CD14-positive monocyte (primary cell): ENCODE measurements around the gene TEKTIP1. TPM values are rescaled to one million over a fixed set of nuclear protein-coding genes. Genes with fewer than 3 reads are reported as not detected.

Source experiments
- DNase-seq, 3 donors: peaks; one replicate each; pipeline ENCODE4 v3.0.0-alpha.2; 2011 to 2022
- H2AFZ ChIP-seq: 2 replicates; pipeline ENCODE4 v1.6.0; 2012; ENCODE audit warnings: mild to moderate bottlenecking, low read depth, low read length, inconsistent platforms; ENCODE audit not compliant: insufficient read depth, poor library complexity, severe bottlenecking
- H3K27ac ChIP-seq, 2 donors: 1 replicate in 1 of 2; 2 replicates in 1 of 2; pipeline ENCODE4 v1.5.1; 2012 to 2013; ENCODE audit warnings: low read length in 2 of 2, control low read depth in 1 of 2, inconsistent platforms in 1 of 2, low read depth in 1 of 2, mild to moderate bottlenecking in 1 of 2
- H3K27me3 ChIP-seq, 2 donors: one replicate each; pipeline versions ENCODE4 v1.6.0 to v1.6.1; 2011 to 2013; ENCODE audit warnings: low read length in 2 of 2; ENCODE audit not compliant: control insufficient read depth in 2 of 2, insufficient read depth in 2 of 2
- H3K36me3 ChIP-seq, 2 donors: replicated peaks in 1 of 2; 1 replicate in 1 of 2; 2 replicates in 1 of 2; pipeline versions ENCODE4 v1.5.1 to v1.6.1; 2012 to 2013; ENCODE audit warnings: low read length in 2 of 2, control low read depth in 1 of 2, inconsistent platforms in 1 of 2, mild to moderate bottlenecking in 1 of 2; ENCODE audit not compliant: insufficient read depth in 2 of 2, control insufficient read depth in 1 of 2
- H3K4me1 ChIP-seq, 2 donors: 1 replicate in 1 of 2; 2 replicates in 1 of 2; pipeline versions ENCODE4 v1.5.1 to v1.6.1; 2012 to 2013; ENCODE audit warnings: low read length in 2 of 2, control low read depth in 1 of 2, inconsistent platforms in 1 of 2, mild to moderate bottlenecking in 1 of 2, moderate library complexity in 1 of 2; ENCODE audit not compliant: insufficient read depth in 2 of 2, control insufficient read depth in 1 of 2
- H3K4me2 ChIP-seq: replicated peaks from 2 replicates; pipeline ENCODE3; 2012; ENCODE audit warnings: low read length, moderate library complexity, mild to moderate bottlenecking; ENCODE audit not compliant: poor library complexity, severe bottlenecking; ENCODE audit errors: extremely low read depth
- H3K4me3 ChIP-seq, 3 experiments: fragments of 200-600 bp in 1 of 3; sonication (generic) in 1 of 3; replicated peaks in 1 of 3; 1 replicate in 2 of 3; 2 replicates in 1 of 3; pipeline ENCODE4 v1.5.1; 2011 to 2013; ENCODE audit warnings: low read length in 3 of 3, mild to moderate bottlenecking in 3 of 3, control low read depth in 2 of 3, low read depth in 2 of 3, inconsistent platforms in 1 of 3, moderate library complexity in 1 of 3
- H3K79me2 ChIP-seq: 2 replicates; pipeline ENCODE4 v1.6.0; 2012; ENCODE audit warnings: mild to moderate bottlenecking, control low read depth, inconsistent platforms, low read length, moderate library complexity; ENCODE audit not compliant: insufficient read depth
- H3K9ac ChIP-seq: 2 replicates; pipeline ENCODE4 v1.6.0; 2017; ENCODE audit warnings: low read length, mild to moderate bottlenecking; ENCODE audit not compliant: insufficient read depth, poor library complexity, severe bottlenecking
- H3K9me3 ChIP-seq, 2 donors: replicated peaks in 1 of 2; 1 replicate in 1 of 2; 2 replicates in 1 of 2; pipeline versions ENCODE4 v1.5.1 to v1.6.1; 2012 to 2013; ENCODE audit warnings: low read length in 2 of 2, control low read depth in 1 of 2; ENCODE audit not compliant: control insufficient read depth in 1 of 2, insufficient read depth in 1 of 2
- H4K20me1 ChIP-seq: 2 replicates; pipeline ENCODE4 v1.6.0; 2012; ENCODE audit warnings: mild to moderate bottlenecking, low read length, control low read depth, moderate library complexity; ENCODE audit not compliant: insufficient read depth
- H3K27ac Mint-ChIP-seq, 7 donors: one replicate each; pipeline ENCODE4 v1.8.0; 2020; ENCODE audit warnings: mild to moderate bottlenecking in 7 of 7, mixed read lengths in 7 of 7, moderate library complexity in 6 of 7, inconsistent platforms in 2 of 7
- H3K27me3 Mint-ChIP-seq, 3 donors: one replicate each; pipeline ENCODE4 v1.8.0; 2021 to 2022; ENCODE audit warnings: low read depth in 3 of 3, mild to moderate bottlenecking in 3 of 3, mixed read lengths in 3 of 3, moderate library complexity in 3 of 3, inconsistent platforms in 1 of 3
- H3K36me3 Mint-ChIP-seq, 2 donors: one replicate each; pipeline ENCODE4 v1.8.0; 2020; ENCODE audit warnings: mixed read lengths in 2 of 2, inconsistent platforms in 1 of 2, mild to moderate bottlenecking in 1 of 2
- H3K4me1 Mint-ChIP-seq: one replicate; pipeline ENCODE4 v1.8.0; 2020; ENCODE audit warnings: mild to moderate bottlenecking, mixed read lengths
- H3K4me3 Mint-ChIP-seq, 2 donors: one replicate each; pipeline ENCODE4 v1.8.0; 2020; ENCODE audit warnings: mild to moderate bottlenecking in 2 of 2, mixed read lengths in 2 of 2, moderate library complexity in 1 of 2
- H3K9me3 Mint-ChIP-seq, 7 donors: one replicate each; pipeline ENCODE4 v1.8.0; 2020 to 2022; ENCODE audit warnings: mixed read lengths in 7 of 7, mild to moderate bottlenecking in 6 of 7, moderate library complexity in 6 of 7, inconsistent platforms in 2 of 7
- WGBS: methylation state at CpG from one replicate; pipeline ENCODE4 v1.1.5; 2013; ENCODE audit warnings: missing lambda C conversion rate; ENCODE audit not compliant: insufficient coverage; 5-methylcytosine and 5-hydroxymethylcytosine counted together
- intact Hi-C, 2 donors: fragments of 100-400 bp; cut with micrococcal nuclease; formaldehyde crosslinking; loops; one replicate each; pipeline versions ENCODE4 v1.15.0 to v1.15.1; 2023
- polyA plus RNA-seq, 3 donors: library from polyadenylated mRNA; depleted of rRNA in 1 of 3; unstranded in 2 of 3; stranded (reverse) in 1 of 3; fragments of 300-500 nt in 2 of 3; fragments of >200 nt in 1 of 3; fragmentation: Illumina TruSeq in 2 of 3; gene quantifications; 1 replicate in 2 of 3; 2 replicates in 1 of 3; pipeline ENCODE4 v1.2.3, GENCODE V29; 2012 to 2021
- TF ChIP-seq, protein P1 (sequence below): fragments of 200-600 bp; IDR thresholded peaks from one replicate; pipeline ENCODE4 v1.8.0; 2022; ENCODE audit warnings: antibody characterized with exemption, mild to moderate bottlenecking

The TEKTIP1 gene
- polyA plus RNA-seq, 3 donors, result 1.8 TPM; not detected in 2

DNA sequence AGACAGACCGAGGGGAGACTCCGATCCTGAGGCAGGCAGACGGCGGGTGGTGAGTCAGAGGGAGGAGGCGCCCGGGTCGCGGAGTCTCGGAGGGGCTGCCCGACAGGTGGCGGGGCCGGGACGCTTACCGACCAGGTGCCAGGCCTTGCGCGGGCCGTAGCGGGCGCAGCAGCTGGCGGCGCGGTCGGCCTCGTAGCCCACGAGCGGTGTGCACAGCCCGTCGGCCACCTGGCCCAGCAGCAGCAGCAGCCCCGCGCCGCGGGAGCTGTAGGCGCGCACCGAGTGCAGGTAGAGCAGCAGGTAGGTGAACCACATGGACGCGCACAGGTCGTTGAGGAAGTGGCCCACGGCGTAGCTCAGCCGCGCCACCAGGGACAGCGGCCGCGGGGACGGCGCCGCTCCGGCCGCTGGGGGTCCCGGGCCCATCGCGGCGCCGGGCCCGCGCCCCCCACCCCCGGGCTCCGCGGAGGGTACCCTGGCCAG, 18.0 kb downstream of the TEKTIP1 start:
- Histone ChIP-seq H3K27ac (peak overlapping the region; percentile 52 to 96), H3K9ac (peak overlapping the region; percentile 94), H3K36me3 (no peaks in the 10 kb centered on the region), H3K9me3 (no peaks in the 10 kb centered on the region), H3K4me2 (peak overlapping the region; percentile 98), H4K20me1 (peaks cover 18% of the 10 kb centered on the region), H2AFZ (no peak overlapping the region), H3K4me3 (peak overlapping the region; percentile 86 to 98 (median 89)), H3K79me2 (peaks cover 52% of the 10 kb centered on the region), H3K27me3 (no peaks in the 10 kb centered on the region), H3K4me1 (peaks cover 59 to 61% of the 10 kb centered on the region in 2 donors)
- intact Hi-C loops, result loop anchor here (1.0 to 5.0 kb wide), 4 partner anchors 9 to 70 kb away; partner anchors contain the start of genes HMG20B (in 2 of the 2), CACTIN (in 1 of the 2) and FZR1 (in 1 of the 2)
- H3K4me1 Mint-ChIP-seq, result peaks cover 53% of the 10 kb centered on the region
- H3K27ac Mint-ChIP-seq, result peak overlapping the region; percentile 87 to 98 (median 95)
- under 1% methylated on average over 60 of the region's 60 CpGs for WGBS
- peaks cover 0 to 4% (median 0%) of the 10 kb centered on the region in 3 donors for H3K27me3 Mint-ChIP-seq
- TF ChIP-seq, protein P1, sequence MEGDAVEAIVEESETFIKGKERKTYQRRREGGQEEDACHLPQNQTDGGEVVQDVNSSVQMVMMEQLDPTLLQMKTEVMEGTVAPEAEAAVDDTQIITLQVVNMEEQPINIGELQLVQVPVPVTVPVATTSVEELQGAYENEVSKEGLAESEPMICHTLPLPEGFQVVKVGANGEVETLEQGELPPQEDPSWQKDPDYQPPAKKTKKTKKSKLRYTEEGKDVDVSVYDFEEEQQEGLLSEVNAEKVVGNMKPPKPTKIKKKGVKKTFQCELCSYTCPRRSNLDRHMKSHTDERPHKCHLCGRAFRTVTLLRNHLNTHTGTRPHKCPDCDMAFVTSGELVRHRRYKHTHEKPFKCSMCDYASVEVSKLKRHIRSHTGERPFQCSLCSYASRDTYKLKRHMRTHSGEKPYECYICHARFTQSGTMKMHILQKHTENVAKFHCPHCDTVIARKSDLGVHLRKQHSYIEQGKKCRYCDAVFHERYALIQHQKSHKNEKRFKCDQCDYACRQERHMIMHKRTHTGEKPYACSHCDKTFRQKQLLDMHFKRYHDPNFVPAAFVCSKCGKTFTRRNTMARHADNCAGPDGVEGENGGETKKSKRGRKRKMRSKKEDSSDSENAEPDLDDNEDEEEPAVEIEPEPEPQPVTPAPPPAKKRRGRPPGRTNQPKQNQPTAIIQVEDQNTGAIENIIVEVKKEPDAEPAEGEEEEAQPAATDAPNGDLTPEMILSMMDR, result no peak
- H3K4me3 Mint-ChIP-seq, result peak overlapping the region; percentile 100
- H3K36me3 Mint-ChIP-seq, result peaks cover 8 to 12% of the 10 kb centered on the region in 2 donors
- peaks cover 0 to 2% (median 0%) of the 10 kb centered on the region in 7 donors for H3K9me3 Mint-ChIP-seq
- peak; percentile 59 to 81 (median 62) for DNase-seq

DNA sequence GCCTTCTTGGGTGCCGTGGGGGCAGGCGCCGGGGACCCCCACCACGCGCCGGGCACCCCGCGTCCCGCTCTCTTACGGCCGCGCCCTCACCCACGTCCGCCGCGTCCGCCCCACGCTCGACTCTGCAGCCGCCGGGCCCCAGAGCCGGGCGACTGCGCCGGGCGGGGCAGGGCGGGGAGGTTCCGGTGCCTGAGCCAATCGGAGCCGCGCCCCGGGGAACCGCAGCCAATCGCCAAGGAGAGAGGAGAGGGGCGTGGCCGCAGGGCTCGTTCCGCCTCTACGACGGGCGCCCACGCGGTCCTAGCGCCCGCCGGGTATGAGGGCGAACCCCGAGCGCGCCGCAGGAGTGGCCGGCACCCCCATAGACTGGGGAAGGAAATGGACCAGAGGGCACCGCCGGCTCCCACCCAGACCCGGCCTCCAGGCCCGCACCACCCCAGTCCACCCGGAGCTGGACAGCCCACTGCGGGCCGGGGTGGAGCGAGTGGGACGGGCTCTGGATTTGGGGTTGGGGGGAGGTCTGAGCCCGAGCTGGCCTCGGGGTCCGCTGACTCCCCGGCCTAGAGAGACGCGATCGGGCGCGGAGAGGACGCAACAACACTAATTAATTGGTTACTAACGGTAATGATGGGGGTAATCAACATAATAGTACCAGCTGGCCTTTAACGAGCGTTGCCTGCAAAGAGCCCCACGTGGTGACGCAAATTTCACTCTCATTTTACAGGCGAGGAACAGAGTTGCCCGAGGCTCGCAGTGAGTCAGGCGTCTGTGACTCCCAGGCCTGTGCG, 18.7 kb downstream of the TEKTIP1 start, which contains the start of gene MFSD12:
TSS of gene MFSD12 (minus strand) at position 126 of the 788 bp plus-strand sequence. CDS start 183 bp downstream, outside the sequence.
- Histone ChIP-seq H3K9ac (peak within 1 kb of the TSS; percentile 94), H3K36me3 (no peaks in the 10 kb centered on the region), H3K4me1 (peaks cover 53 to 60% of the 10 kb centered on the region in 2 donors), H4K20me1 (peaks cover 18% of the 10 kb centered on the region), H3K27ac (peak within 1 kb of the TSS; percentile 96), H3K27me3 (no peaks in the 10 kb centered on the region), H3K9me3 (no peaks in the 10 kb centered on the region), H3K4me3 (peak within 1 kb of the TSS; percentile 89 to 98 (median 90)), H2AFZ (peak within 1 kb of the TSS; percentile 81), H3K79me2 (peaks cover 45% of the 10 kb centered on the region), H3K4me2 (peak within 1 kb of the TSS; percentile 98)
- peak; percentile 92 to 95 (median 92) for DNase-seq
- TF ChIP-seq, protein P1, result no peak
- intact Hi-C loops, result loop anchor here (1.0 to 5.0 kb wide), 5 partner anchors 9 to 70 kb away; partner anchors contain the start of genes HMG20B (in 2 of the 2), CACTIN (in 1 of the 2) and FZR1 (in 1 of the 2)
- Mint-ChIP-seq H3K27me3 (peaks cover 0 to 4% (median 0%) of the 10 kb centered on the region in 3 donors), H3K36me3 (peaks cover 8 to 12% of the 10 kb centered on the region in 2 donors), H3K4me1 (peaks cover 52% of the 10 kb centered on the region), H3K27ac (peak within 1 kb of the TSS; percentile 93 to 98 (median 96)), H3K4me3 (peak within 1 kb of the TSS; percentile 100), H3K9me3 (peaks cover 0 to 1% (median 0%) of the 10 kb centered on the region in 7 donors)
- WGBS, result under 1% methylated on average over 63 of the region's 81 CpGs
